Endothelial cell of umbilical vein (primary cell): ENCODE results near the gene OR1E1.
"Not testable (repeated sequence)": the region's sequence is repeated elsewhere in the genome, so short reads cannot be mapped to it uniquely, and the experiment has no call there.

Experiments
- CTCF ChIP-seq, 2 donors: IDR thresholded peaks; 1 replicate in 1 of 2; 2 replicates in 1 of 2; pipeline ENCODE4 v1.5.1; 2011; ENCODE audit warnings: low read length in 2 of 2, mild to moderate bottlenecking in 2 of 2, moderate library complexity in 2 of 2, control low read depth in 1 of 2, inconsistent platforms in 1 of 2, low read depth in 1 of 2; ENCODE audit not compliant: insufficient read depth in 1 of 2; ENCODE audit errors: extremely low read depth in 1 of 2
- POLR2A ChIP-seq: IDR thresholded peaks from 2 replicates; pipeline ENCODE4 v1.6.1; 2012; ENCODE audit warnings: low read depth, mild to moderate bottlenecking, control low read depth, low read length
- POLR2AphosphoS5 ChIP-seq: IDR thresholded peaks from 2 replicates; pipeline ENCODE4 v1.6.1; 2012; ENCODE audit warnings: low read depth, mild to moderate bottlenecking, control low read depth, low read length, moderate library complexity; ENCODE audit not compliant: insufficient read depth

GRCh38 chr17:3371167-3371566 lies 27.0 kb downstream of the OR1E1 start:
- not testable (repeated sequence) for TF ChIP-seq POLR2A; CTCF (IDR thresholded peaks at IDR 0.05; ENCODE audit: extremely low read depth in 1 of 2, insufficient read depth in 1 of 2, low read depth in 1 of 2, low read length in 2 of 2); POLR2AphosphoS5
